NCI-H82 treated with DMSO at 0.1 percent for 48 hours (cell line): ENCODE data around the gene AKR1C8.
"Not testable (repeated sequence)": the region's sequence is repeated elsewhere in the genome, so short reads cannot be mapped to it uniquely, and the experiment has no call there.

Source experiments
- DNase-seq: peaks from one replicate; lab custom pipeline; 2025; ENCODE audit not compliant: unreplicated experiment; lab: John Stamatoyannopoulos, UW

Gene AKR1C8

GRCh38 chr10:5168897-5169420, 16.0 kb downstream of the AKR1C8 start:
- DNase-seq, result no peak

- DNase-seq, result no peak
Measured at GRCh38 chr10:5165738-5166137, 19.2 kb downstream of the AKR1C8 start.

- DNase-seq, result no peak
Measured at GRCh38 chr10:5163487-5163886, 21.5 kb downstream of the AKR1C8 start.

GRCh38 chr10:5159126-5159525, 25.8 kb downstream of the AKR1C8 start:
- no peak for DNase-seq

GRCh38 chr10:5157501-5157900, 27.4 kb downstream of the AKR1C8 start:
- DNase-seq, result no peak

- DNase-seq, result no peak
Measured at GRCh38 chr10:5155951-5156350, 29.0 kb downstream of the AKR1C8 start.

GRCh38 chr10:5151076-5151475, 33.9 kb downstream of the AKR1C8 start:
- DNase-seq, result no peak

GRCh38 chr10:5148678-5149032, 36.3 kb downstream of the AKR1C8 start:
- DNase-seq, result no peak

GRCh38 chr10:5147981-5148677, 36.8 kb downstream of the AKR1C8 start:
- DNase-seq, result no peak

GRCh38 chr10:5147255-5147980, 37.5 kb downstream of the AKR1C8 start:
- no peak for DNase-seq

GRCh38 chr10:5146920-5147254, 38.1 kb downstream of the AKR1C8 start:
- DNase-seq, result no peak

- DNase-seq, result no peak
Measured at GRCh38 chr10:5143137-5143536, 41.8 kb downstream of the AKR1C8 start.

- no peak for DNase-seq
Measured at GRCh38 chr10:5142199-5142598, 42.8 kb downstream of the AKR1C8 start.

GRCh38 chr10:5137699-5138098, 47.3 kb downstream of the AKR1C8 start:
- DNase-seq, result not testable (repeated sequence)

GRCh38 chr10:5136468-5137087, 48.4 kb downstream of the AKR1C8 start:
- DNase-seq, result no peak

- DNase-seq, result no peak
Measured at GRCh38 chr10:5135581-5135980, 49.4 kb downstream of the AKR1C8 start.

GRCh38 chr10:5125315-5126044, 59.5 kb downstream of the AKR1C8 start:
- DNase-seq, result no peak

GRCh38 chr10:5123886-5124285, 61.1 kb downstream of the AKR1C8 start:
- no peak for DNase-seq

- DNase-seq, result not testable (repeated sequence)
Measured at GRCh38 chr10:5119997-5120396, 65.0 kb downstream of the AKR1C8 start.

GRCh38 chr10:5117026-5117425, 67.9 kb downstream of the AKR1C8 start:
- DNase-seq, result no peak

GRCh38 chr10:5116621-5117020, 68.3 kb downstream of the AKR1C8 start:
- DNase-seq, result no peak
